Epithelial cell of prostate (primary cell): ENCODE measurements around the gene ATCAY.
"Not testable (repeated sequence)": the region's sequence is repeated elsewhere in the genome, so short reads cannot be mapped to it uniquely, and the experiment has no call there.

Source experiments
- DNase-seq: peaks from one replicate; pipeline ENCODE4 v3.0.0-alpha.2; 2011; ENCODE audit warnings: low read depth, low spot score
- H3K27ac ChIP-seq: fragments of 450-650 bp; 2 replicates; pipeline ENCODE4 v1.5.1; 2017; ENCODE audit warnings: mild to moderate bottlenecking

Gene ATCAY

DNA sequence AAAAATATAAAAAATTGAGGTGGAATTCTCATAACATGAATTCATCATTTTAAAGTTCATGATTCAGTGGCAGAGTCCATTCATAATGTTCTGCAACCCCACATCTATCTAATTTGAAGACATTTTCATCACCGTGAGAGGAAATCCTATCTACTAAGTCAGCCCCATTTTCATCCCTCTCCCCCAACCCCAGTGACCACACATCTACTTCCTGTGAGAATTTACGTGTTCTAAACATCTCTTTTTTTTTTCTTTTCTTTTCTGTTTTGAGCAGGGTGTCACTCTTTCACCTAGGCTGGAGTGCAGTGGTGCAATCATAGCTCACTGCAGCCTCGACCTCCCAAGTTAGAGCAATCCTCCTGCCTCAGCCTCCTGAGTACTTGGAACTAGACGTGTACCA is 17.5 kb downstream of the ATCAY start:
- H3K27ac ChIP-seq = no peak overlapping the region
- no peak for DNase-seq

DNA sequence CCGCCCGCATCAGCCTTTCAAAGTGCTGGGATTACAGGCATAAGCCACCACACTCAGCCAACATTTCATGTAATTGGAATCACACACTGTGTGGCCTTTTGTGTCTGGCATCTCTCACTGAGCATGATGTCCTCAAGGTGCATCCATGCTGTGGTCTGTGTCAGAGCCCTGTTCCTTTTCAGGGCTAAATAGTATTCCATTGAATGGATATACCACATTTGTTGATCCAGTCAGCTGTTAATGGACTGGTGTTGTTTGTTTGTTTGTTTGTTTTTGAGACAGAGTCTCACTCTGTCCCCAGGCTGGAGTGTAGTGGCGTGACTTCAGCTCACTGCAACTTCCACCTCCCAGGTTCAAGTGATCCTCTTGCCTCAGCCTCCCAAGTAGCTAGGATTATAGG is 17.9 kb downstream of the ATCAY start:
- DNase-seq = no peak
- H3K27ac ChIP-seq = no peak overlapping the region

DNA sequence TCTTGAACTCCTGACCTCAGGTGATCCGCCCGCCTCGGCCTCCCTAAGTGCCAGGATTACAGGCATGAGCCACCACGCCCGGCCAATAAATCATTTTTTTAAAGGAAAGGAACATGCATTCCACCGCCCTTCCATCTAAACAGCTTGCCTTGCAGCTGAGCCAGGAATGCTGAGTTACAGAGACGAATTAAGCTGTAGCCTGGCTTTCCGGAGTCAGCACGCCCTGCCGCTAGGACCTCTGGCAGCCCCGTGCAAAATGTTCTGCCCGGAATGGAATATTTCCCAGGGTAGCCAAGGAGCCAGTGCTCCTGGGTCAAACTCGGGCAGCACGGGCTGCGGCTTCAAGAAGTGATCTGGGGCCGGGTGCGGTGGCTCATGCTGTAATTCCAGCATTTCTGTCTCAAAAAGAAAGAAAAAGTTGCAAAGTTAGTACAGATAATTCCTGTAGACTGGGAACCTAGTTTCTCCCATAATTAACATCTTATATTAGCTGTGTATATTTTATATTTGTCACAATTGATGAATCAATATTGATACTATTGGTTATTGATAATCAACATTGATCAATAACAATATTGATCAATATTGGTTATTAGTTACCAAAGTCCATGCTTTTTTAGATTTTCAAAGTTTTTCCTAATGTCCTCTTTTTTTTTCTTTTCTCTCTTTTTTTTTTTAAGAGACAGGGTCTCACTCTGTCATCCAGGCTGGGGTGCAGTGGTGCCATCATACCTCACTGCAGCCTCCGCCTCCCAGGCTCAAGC is 19.2 kb downstream of the ATCAY start:
- no peak for DNase-seq
- H3K27ac ChIP-seq = no peak overlapping the region

DNA sequence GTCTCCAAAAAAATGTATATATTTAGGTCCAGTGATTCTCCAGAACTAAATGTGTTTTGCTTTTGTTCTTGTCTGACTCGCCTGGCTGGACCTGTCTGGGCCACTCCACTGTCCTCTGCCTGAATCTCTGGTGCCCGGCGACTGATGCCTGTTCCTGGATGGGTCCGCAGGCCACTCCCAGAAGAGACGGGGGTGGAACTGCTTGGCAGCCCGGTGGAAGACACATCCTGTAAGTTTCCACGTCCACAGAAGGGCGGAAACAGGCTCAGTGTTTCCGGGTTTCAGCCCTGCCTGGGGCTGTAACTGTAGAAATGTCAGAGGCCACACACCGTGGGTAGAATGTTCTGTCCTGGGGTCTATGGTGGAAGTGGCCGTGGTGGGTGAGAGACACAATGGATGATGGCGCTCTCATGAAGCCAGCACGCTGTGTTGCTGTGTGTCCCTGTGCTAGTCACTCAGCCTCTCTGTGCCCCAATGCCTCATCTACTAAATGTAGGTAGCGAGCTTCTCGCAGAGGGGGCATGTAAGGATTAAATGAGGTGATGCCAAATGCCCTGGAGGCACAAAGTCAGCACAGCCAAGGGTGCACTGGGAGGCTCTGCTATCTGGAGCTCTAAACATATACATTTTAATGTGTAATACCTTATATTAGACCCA is 22.0 kb downstream of the ATCAY start:
- DNase-seq = no peak
- no peak overlapping the region for H3K27ac ChIP-seq

DNA sequence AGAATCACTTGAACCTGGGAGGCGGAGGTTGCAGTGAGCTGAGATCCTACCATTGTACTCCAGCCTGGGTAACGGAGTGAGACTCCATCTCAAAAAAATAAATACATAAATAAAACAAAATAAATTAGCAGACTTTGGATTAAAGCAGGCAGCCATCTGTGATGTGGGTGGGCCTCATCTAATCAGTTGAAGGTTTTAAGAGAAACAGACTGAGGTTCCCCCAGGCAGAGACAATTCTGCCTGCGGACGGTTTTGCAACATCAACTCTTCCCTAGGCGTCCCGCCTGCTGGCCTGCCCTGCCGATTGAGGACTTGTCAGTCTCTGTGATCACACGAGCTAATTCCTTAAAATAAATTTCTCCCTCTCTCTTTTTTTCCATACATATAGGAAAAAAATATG is 23.7 kb downstream of the ATCAY start:
- no peak for DNase-seq
- no peak overlapping the region for H3K27ac ChIP-seq

DNA sequence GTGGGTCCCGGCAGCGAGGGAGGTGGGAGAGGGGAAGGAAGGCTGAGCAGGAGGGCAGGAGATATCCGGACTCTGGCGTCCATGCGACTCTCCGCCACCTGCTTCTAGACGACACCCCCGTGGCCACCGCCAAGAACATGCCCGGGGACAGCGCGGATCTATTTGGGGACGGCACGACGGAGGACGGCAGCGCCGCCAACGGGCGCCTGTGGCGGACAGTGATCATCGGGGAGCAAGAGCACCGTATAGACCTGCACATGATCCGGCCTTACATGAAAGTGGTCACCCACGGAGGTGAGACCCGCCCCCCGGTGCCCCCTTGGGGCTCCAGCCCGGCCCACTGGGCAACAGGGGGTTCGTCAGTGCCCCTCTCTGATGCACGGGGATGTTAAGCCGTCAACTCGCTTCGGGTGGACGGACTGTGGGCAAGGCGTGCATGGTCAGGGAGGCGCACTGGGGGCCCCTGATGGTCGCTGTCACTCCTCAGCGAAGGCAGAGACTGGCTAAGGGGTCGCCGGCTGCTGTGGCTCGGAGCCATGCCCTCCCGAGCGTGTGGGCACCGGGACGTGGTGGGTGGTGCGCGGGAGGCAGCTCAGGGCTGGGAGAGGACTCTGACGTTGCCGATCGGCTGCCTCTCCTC is 27.3 kb downstream of the ATCAY start:
- H3K27ac ChIP-seq = no peak overlapping the region
- DNase-seq = no peak

DNA sequence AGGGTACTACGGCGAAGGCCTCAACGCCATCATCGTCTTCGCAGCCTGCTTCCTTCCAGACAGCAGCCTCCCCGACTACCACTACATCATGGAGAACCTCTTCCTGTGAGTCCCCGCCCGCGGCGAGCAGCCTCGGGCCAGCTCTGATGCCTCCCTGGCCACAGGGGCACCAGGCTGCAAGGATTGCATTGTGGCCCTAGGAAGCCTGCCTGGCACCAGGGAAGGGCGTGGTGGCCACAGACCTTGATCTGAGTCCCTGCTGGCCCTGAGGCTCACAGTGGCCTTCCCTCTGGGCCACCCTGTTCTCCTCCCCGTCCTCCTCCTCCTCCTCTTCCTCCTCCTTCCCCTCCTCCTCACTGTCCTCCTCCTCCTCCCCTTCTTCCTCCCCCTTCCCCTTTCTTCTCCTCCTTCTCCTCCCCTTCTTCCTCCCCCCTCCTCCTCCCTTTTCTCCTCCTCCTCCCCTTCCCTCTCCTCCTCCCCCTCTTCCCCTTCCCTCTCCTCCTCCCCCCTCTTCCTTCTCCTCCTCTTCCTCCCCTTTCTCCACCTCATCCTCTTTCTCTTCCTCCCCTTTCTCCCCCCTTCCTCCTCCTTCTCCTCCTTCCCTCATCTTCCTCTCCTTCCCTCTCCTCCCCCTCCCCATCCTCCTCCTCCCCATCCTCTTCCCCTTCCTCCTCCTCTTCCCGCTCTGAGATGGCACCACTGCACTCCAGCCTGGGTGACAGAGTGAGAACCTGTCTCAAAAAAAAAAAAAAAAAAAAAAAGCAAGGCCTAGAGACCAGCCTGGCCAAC is 28.0 kb downstream of the ATCAY start:
- H3K27ac ChIP-seq = no peak overlapping the region
- no peak for DNase-seq

DNA sequence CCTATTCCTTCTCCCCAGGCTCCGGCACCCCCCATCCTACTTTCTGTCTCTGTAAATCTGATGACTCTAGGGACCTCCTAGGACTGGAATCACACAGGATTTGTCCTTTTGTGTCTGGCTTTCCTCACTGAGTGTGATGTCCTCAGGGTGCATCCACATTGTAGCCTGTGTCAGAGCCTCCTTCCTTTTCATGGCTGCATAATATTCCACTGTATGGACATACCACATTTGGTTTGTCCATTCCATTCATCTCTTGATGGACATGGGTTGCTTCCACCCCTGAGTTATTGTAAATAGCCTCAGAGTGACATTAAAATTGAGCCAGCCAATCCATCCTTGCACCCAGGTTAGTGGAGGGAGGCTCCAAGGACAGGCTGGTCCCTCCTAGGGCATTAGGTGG is 29.6 kb downstream of the ATCAY start:
- H3K27ac ChIP-seq = no peak overlapping the region
- DNase-seq = no peak

DNA sequence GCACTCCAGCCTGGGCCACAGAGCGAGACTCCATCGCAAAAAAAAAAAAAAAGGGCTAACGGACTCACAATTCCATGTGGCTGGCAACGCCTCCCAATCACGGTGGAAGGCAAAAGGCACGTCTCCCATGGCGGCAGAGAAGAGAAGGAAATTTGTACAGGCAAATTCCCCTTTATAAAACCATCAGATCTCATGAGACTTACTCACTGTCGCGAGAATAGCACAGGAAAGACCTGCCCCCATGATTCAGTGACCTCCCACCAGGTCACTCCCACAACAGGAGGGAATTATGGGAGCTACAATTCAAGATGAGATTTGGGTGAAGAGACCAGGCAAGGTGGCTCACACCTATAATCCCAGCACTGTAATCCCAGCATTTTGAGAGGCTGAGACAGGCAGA is 33.7 kb downstream of the ATCAY start:
- no peak overlapping the region for H3K27ac ChIP-seq
- DNase-seq = no peak

DNA sequence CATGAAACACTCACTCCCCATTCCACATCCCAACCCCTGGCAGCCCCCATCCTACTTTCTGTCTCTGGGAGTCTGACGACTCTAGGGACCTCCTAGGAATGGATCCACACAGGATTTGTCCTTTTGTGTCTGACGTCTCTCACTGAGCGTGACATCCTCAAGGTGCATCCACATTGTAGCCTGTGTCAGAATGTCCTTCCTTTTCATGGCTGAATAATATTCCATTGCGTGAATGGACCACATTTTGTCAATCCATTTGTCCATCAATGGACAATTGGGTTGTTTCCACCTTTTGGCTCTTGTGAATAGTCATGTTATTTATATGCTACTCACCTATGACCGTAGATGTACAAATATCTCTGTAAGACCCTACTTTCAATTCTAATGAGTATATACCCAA is 35.5 kb downstream of the ATCAY start:
- DNase-seq = no peak
- H3K27ac ChIP-seq = no peak overlapping the region

DNA sequence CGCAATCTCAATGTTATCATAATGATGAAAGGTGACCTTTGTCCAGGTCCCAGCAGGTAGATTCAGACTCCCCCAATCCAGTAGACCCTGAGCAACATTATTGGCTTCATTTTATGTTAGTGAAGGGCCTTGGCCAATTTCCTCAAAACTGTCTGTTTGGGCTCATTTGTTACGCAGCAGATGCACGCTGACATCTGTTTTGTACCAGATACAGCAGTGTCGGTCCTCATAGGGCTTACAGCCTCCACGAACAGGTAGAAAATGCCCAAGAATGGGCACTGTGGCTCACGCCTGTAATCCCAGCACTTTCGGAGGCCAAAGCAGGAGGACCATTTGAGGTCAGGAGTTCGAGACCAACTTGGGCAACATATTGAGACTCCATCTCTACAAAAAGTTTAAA is 39.3 kb downstream of the ATCAY start:
- DNase-seq = no peak
- no peak overlapping the region for H3K27ac ChIP-seq

DNA sequence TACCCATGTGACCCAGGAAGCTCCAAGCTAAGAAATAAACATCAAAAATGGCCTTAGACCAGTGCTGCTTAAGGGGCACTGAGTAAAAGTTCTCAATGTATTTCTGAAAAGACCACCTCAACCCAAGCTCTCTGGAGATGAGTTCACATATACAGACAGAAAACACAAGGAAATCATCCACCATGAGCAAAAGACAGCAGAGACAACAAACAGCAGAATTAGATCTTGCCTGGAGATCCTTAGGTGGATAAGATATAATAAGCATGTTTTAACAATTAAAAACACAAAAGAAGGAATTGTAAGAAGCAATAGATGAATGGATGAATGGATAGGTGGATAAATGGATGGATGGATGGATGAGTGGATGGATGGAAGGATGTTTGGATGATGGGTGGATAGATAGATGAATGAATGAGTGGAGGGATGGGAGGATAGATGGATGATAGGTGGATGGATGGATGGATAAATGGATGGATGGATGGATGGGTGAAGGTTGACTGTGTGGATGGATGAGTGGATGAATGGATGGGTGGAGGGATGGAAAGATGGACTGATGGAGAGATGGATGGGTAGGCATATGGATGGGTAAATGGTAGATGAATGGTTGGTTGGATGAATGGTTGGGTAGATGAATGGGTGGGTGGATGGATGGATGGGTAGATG is 42.7 kb downstream of the ATCAY start:
- H3K27ac ChIP-seq = no peak overlapping the region
- no peak for DNase-seq

DNA sequence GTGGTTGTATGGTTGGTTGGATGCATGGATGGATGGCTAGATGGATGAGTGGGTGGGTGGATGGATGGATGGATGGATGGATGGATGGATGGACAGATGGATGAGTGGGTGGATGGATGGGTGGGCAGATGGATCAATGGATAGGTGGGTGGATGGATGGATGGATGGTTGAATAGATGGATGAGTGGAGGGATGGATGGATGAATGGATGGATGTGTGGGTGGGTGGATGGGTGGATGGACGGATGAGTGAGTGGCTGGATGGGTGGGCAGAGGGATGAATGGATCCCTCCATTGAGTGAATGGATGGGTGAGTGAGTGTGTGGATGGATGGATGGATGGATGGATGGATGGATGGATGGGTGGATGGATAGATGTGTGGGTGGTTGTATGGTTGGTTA is 43.4 kb downstream of the ATCAY start:
- no peak for DNase-seq
- no peak overlapping the region for H3K27ac ChIP-seq

DNA sequence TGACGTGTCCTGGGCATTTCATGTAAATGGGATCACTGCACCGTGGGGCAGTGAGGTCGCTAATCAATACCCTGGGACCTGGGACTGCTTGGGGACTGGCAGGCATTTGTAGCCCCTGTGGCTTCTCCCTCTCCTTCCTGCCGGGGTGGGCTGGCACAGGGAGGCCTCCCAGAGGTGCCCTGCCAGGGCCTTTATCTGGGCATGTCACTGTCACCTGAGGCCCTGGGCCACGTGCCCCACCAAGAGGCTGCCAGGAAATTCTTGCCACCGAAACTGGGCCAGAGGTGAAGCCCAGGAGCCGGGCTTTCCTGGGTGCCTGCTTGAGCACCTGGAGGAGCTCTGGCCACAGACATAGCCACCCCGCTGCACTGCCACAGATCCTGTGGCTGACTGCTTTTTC is 50.6 kb downstream of the ATCAY start:
- no peak for DNase-seq
- H3K27ac ChIP-seq = no peak overlapping the region

DNA sequence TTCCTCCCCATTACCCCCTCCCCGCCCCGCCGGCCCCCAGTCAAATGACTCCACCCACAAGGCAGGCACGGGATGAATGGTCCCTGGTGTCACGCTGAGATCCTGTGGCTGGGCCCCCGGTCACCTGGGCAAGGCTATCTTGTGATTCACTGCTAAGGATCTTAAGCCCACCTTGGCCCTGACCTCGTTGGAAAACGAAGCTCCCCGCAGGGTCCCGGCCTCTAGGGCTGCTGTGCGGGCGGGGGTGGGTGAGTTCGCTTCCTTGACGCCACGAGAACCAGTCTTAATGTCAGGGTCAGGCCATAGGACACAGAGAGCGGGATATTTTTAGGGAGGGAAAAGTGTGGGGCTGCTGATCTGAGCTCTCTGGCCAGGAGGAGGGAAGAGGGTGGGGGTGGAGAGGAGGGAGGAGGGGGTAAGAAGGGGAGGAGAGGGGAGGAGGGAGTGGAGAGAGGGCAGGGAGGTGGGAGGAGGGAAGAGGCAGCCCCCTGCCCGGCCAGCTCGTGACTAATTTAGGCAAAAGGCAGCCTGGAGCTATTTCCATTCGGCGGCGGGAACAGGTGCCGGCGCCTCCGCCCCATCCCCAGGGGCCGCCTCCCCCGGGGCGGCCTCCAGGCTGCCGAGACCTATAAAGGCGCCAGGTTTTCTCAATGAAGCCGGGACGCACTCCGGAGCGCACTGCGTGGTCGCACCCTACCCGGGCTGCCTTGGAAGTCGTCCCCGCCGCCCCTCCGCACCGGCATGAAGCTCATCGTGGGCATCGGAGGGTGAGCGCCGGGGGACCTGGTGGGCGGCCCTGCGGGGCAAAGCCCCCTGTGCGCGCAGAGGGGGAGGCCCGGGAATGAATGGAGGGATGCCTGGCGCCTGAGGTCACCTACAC is 52.7 kb downstream of the ATCAY start, which contains the start of gene NMRK2:
Gene NMRK2 (plus strand): TSS at position 139 of the 880 bp plus-strand sequence. CDS start 603 bp downstream, at position 742.
- no peak within 1 kb of the TSS for H3K27ac ChIP-seq
- no peak for DNase-seq

DNA sequence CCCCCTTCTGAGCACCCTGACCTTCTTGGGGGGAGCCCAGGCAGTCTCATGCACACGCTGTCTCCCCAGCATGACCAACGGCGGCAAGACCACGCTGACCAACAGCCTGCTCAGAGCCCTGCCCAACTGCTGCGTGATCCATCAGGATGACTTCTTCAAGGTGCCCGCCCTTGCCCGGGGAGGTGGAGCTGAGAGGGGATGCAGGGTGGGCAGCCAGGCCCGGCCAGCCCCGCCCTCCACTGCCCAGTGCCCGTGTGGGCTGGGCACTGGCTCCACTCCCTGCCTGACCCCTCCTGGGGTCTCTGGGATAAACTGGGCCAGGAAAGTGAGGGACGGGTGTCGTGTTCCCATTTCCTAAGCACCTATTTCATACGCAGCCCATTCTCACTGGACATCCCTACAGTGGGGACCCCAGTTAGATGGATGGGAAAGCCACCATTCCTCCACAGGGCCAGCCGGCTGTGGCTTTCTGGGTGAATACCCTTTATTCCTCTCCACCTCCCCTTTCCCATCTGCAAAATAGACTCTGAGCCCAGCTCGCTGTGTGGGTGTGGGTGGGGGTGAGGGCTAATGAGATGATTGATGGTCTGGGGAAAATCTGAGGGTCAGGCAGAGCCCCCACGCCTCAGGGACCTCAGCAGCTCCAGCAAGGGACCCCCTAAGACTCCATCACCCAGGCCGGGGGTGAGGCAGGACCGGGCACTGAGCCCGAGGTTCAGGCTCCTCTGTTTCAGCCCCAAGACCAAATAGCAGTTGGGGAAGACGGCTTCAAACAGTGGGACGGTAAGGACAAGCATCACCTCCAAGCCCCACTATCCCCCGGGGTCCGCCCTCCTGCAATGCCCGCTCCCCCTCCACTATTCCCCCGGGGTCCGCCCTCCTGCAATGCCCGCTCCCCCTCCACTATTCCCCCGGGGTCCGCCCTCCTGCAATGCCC is 56.3 kb downstream of the ATCAY start:
- no peak for DNase-seq

DNA sequence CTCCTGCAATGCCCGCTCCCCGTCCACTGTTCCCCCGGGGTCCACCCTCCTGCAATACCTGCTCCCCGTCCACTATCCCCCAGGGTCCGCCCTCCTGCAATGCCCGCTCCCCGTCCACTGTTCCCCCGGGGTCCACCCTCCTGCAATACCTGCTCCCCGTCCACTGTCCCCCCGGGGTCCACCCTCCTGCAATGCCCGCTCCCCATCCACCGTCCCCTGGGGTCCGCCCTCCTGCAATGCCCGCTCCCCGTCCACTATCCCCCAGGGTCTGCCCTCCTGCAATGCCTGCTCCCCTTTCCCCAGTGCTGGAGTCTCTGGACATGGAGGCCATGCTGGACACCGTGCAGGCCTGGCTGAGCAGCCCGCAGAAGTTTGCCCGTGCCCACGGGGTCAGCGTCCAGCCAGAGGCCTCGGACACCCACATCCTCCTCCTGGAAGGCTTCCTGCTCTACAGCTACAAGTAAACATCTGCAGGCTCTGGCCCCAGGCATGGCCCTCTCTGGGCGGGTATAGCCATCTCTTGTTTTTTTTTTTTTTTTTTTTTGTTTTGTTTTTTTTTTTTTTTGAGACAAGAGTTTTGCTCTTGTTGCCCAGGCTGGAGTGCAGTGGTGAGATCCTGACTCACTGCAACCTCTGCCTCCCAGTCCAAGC is 57.9 kb downstream of the ATCAY start:
- not testable (repeated sequence) for H3K27ac ChIP-seq, DNase-seq

More for the DNA sequence above, 56.3 kb downstream of the ATCAY start:
- H3K27ac ChIP-seq = no peak overlapping the region
